Trophoblast cell (in vitro differentiated cells and primary cell): ENCODE measurements around the gene ATP10B.

Source experiments
- DNase-seq, 2 donors: peaks; one replicate each; pipeline ENCODE4 v3.0.0-alpha.2; 2016
- H2AFZ ChIP-seq: 2 replicates; pipeline ENCODE4 v1.6.1; 2013; ENCODE audit warnings: low read length, moderate library complexity, mild to moderate bottlenecking; ENCODE audit not compliant: insufficient read depth, poor library complexity
- H2AK5ac ChIP-seq: 2 replicates; pipeline ENCODE4 v1.6.1; 2013; ENCODE audit warnings: mild to moderate bottlenecking, low read length
- H2BK120ac ChIP-seq: 2 replicates; pipeline ENCODE4 v1.6.1; 2013; ENCODE audit warnings: low read length, mild to moderate bottlenecking, moderate library complexity; ENCODE audit not compliant: insufficient read depth, poor library complexity
- H2BK12ac ChIP-seq: 2 replicates; pipeline ENCODE4 v1.6.1; 2013; ENCODE audit warnings: mild to moderate bottlenecking, low read length, moderate library complexity
- H2BK5ac ChIP-seq: 2 replicates; pipeline ENCODE4 v1.6.1; 2013; ENCODE audit warnings: low read length, low read depth, moderate library complexity, mild to moderate bottlenecking; ENCODE audit not compliant: poor library complexity
- H3K14ac ChIP-seq: 2 replicates; pipeline ENCODE4 v1.6.1; 2013; ENCODE audit warnings: mild to moderate bottlenecking, low read length
- H3K18ac ChIP-seq: 2 replicates; pipeline ENCODE4 v1.6.1; 2013; ENCODE audit warnings: mild to moderate bottlenecking, low read length
- H3K23ac ChIP-seq: 2 replicates; pipeline ENCODE4 v1.6.1; 2013; ENCODE audit warnings: low read length
- H3K27ac ChIP-seq: 2 replicates; pipeline ENCODE4 v1.5.1; 2013; ENCODE audit warnings: low read depth, mild to moderate bottlenecking, inconsistent platforms, low read length, moderate library complexity
- H3K27me3 ChIP-seq: 2 replicates; pipeline ENCODE4 v1.6.1; 2013; ENCODE audit warnings: inconsistent platforms, mild to moderate bottlenecking, low read length, moderate library complexity; ENCODE audit not compliant: insufficient read depth
- H3K36me3 ChIP-seq, 2 experiments: 1 replicate in 1 of 2; 2 replicates in 1 of 2; pipeline ENCODE4 v1.6.1; 2013; ENCODE audit warnings: low read length in 2 of 2, mild to moderate bottlenecking in 2 of 2, moderate library complexity in 1 of 2; ENCODE audit not compliant: insufficient read depth in 2 of 2, control insufficient read depth in 1 of 2
- H3K4ac ChIP-seq: 2 replicates; pipeline ENCODE4 v1.6.1; 2013; ENCODE audit warnings: low read depth, mild to moderate bottlenecking, low read length, moderate library complexity
- H3K4me1 ChIP-seq, 2 experiments: 1 replicate in 1 of 2; 2 replicates in 1 of 2; pipeline ENCODE4 v1.6.1; 2013; ENCODE audit warnings: low read length in 2 of 2, mild to moderate bottlenecking in 2 of 2, moderate library complexity in 1 of 2; ENCODE audit not compliant: insufficient read depth in 2 of 2, control insufficient read depth in 1 of 2
- H3K4me2 ChIP-seq: 2 replicates; pipeline ENCODE4 v1.6.1; 2013; ENCODE audit warnings: inconsistent platforms, mild to moderate bottlenecking, low read length, moderate library complexity
- H3K4me3 ChIP-seq: 2 replicates; pipeline ENCODE4 v1.5.1; 2013; ENCODE audit warnings: mild to moderate bottlenecking, low read depth, low read length, inconsistent platforms
- H3K79me1 ChIP-seq: one replicate; pipeline ENCODE4 v1.6.1; 2013; ENCODE audit warnings: low read length
- H3K79me2 ChIP-seq: 2 replicates; pipeline ENCODE4 v1.6.1; 2013; ENCODE audit warnings: low read length, mild to moderate bottlenecking; ENCODE audit not compliant: control insufficient read depth, insufficient read depth, poor library complexity
- H3K9ac ChIP-seq: 2 replicates; pipeline ENCODE4 v1.6.1; 2013; ENCODE audit warnings: mild to moderate bottlenecking, low read length
- H3K9me3 ChIP-seq: 2 replicates; pipeline ENCODE4 v1.6.1; 2013; ENCODE audit warnings: low read depth, mild to moderate bottlenecking, control low read depth, inconsistent platforms, low read length; ENCODE audit not compliant: insufficient read depth
- H4K12ac ChIP-seq: 2 replicates; pipeline ENCODE4 v1.6.1; 2013; ENCODE audit warnings: low read depth, mild to moderate bottlenecking, low read length, moderate library complexity
- H4K8ac ChIP-seq: 2 replicates; pipeline ENCODE4 v1.6.1; 2013; ENCODE audit warnings: low read depth, mild to moderate bottlenecking, low read length, moderate library complexity
- H4K91ac ChIP-seq: one replicate; pipeline ENCODE4 v1.6.1; 2013; ENCODE audit warnings: low read depth, mild to moderate bottlenecking, low read length, moderate library complexity
- WGBS: extraction: QIAGEN DNeasy Blood & Tissue Kit; methylation state at CpG from one replicate; pipeline ENCODE4 v1.1.7; 2013; ENCODE audit warnings: missing lambda C conversion rate; ENCODE audit not compliant: insufficient read length, insufficient coverage; ENCODE audit errors: extremely low coverage; 5-methylcytosine and 5-hydroxymethylcytosine counted together

Gene ATP10B

GRCh38 chr5:160800375-160801275, 51.4 kb downstream of the ATP10B start:
- no peaks in the 10 kb centered on the region for H3K4me1 ChIP-seq
- no CpG with 5 or more reads among the region's 4 CpGs for WGBS
- H4K12ac ChIP-seq, result no peak overlapping the region
- no peaks in the 10 kb centered on the region for H3K79me1 ChIP-seq
- no peak overlapping the region for H3K4ac ChIP-seq
- peak in 1 of 2 donors; percentile 9 for DNase-seq
- no peak overlapping the region for H4K91ac ChIP-seq
- H4K8ac ChIP-seq, result no peak overlapping the region
- H3K9ac ChIP-seq, result no peak overlapping the region
- no peak overlapping the region for H3K14ac ChIP-seq
- no peak overlapping the region for H3K18ac ChIP-seq
- H2BK12ac ChIP-seq, result no peak overlapping the region
- H2AFZ ChIP-seq, result no peak overlapping the region
- H3K4me2 ChIP-seq, result no peak overlapping the region
- H3K27ac ChIP-seq, result no peak overlapping the region
- H3K9me3 ChIP-seq, result no peaks in the 10 kb centered on the region
- no peaks in the 10 kb centered on the region for H3K36me3 ChIP-seq
- no peaks in the 10 kb centered on the region for H3K79me2 ChIP-seq
- H3K4me3 ChIP-seq, result no peak overlapping the region
- no peak overlapping the region for H2BK5ac ChIP-seq
- H2AK5ac ChIP-seq, result no peak overlapping the region
- no peaks in the 10 kb centered on the region for H3K27me3 ChIP-seq
- H2BK120ac ChIP-seq, result no peak overlapping the region
- H3K23ac ChIP-seq, result no peak overlapping the region

GRCh38 chr5:160799184-160799583, 52.8 kb downstream of the ATP10B start:
- Histone ChIP-seq H2BK5ac (no peak overlapping the region), H3K4me1 (peaks cover 0 to under 1% of the 10 kb centered on the region in 2 experiments), H3K4ac (no peak overlapping the region), H3K9me3 (no peaks in the 10 kb centered on the region), H3K36me3 (no peaks in the 10 kb centered on the region), H3K23ac (no peak overlapping the region), H2AFZ (no peak overlapping the region), H3K27me3 (no peaks in the 10 kb centered on the region), H3K4me2 (no peak overlapping the region), H3K79me1 (no peaks in the 10 kb centered on the region), H2BK120ac (no peak overlapping the region), H2BK12ac (no peak overlapping the region), H3K27ac (no peak overlapping the region), H3K4me3 (no peak overlapping the region), H3K79me2 (no peaks in the 10 kb centered on the region), H4K91ac (no peak overlapping the region), H4K12ac (no peak overlapping the region), H2AK5ac (no peak overlapping the region), H4K8ac (no peak overlapping the region), H3K9ac (no peak overlapping the region), H3K14ac (no peak overlapping the region), H3K18ac (no peak overlapping the region)
- DNase-seq, result peak in 1 of 2 donors; percentile 5
- no CpG with 5 or more reads among the region's 4 CpGs for WGBS

GRCh38 chr5:160797020-160797419, 55.0 kb downstream of the ATP10B start:
- H4K91ac ChIP-seq, result no peak overlapping the region
- H3K4me2 ChIP-seq, result no peak overlapping the region
- H3K79me1 ChIP-seq, result no peaks in the 10 kb centered on the region
- H2AFZ ChIP-seq, result no peak overlapping the region
- no peak overlapping the region for H4K8ac ChIP-seq
- H3K36me3 ChIP-seq, result no peaks in the 10 kb centered on the region
- H4K12ac ChIP-seq, result no peak overlapping the region
- H3K9me3 ChIP-seq, result no peaks in the 10 kb centered on the region
- no peak overlapping the region for H2BK12ac ChIP-seq
- H3K18ac ChIP-seq, result no peak overlapping the region
- H3K9ac ChIP-seq, result no peak overlapping the region
- H3K14ac ChIP-seq, result no peak overlapping the region
- no peak overlapping the region for H2BK120ac ChIP-seq
- no peak overlapping the region for H3K23ac ChIP-seq
- no peak overlapping the region for H3K27ac ChIP-seq
- peaks cover 0 to 3% of the 10 kb centered on the region in 2 experiments for H3K4me1 ChIP-seq
- H3K27me3 ChIP-seq, result no peaks in the 10 kb centered on the region
- DNase-seq, result no peak
- no peak overlapping the region for H3K4ac ChIP-seq
- no CpG with 5 or more reads among the region's 4 CpGs for WGBS
- H2BK5ac ChIP-seq, result no peak overlapping the region
- H3K4me3 ChIP-seq, result no peak overlapping the region
- no peak overlapping the region for H2AK5ac ChIP-seq
- H3K79me2 ChIP-seq, result no peaks in the 10 kb centered on the region

GRCh38 chr5:160793530-160793899, 58.5 kb downstream of the ATP10B start:
- Histone ChIP-seq H4K91ac (no peak overlapping the region), H3K4me2 (no peak overlapping the region), H2BK12ac (no peak overlapping the region), H2AFZ (no peak overlapping the region), H2BK5ac (no peak overlapping the region), H3K18ac (no peak overlapping the region), H3K23ac (no peak overlapping the region), H3K14ac (no peak overlapping the region), H3K9me3 (no peaks in the 10 kb centered on the region), H3K79me2 (no peaks in the 10 kb centered on the region), H3K36me3 (no peaks in the 10 kb centered on the region), H3K9ac (no peak overlapping the region), H3K4me3 (no peak overlapping the region), H3K79me1 (no peaks in the 10 kb centered on the region), H2BK120ac (no peak overlapping the region), H2AK5ac (no peak overlapping the region), H3K27me3 (no peaks in the 10 kb centered on the region), H4K12ac (no peak overlapping the region), H3K4me1 (peaks cover 0 to 3% of the 10 kb centered on the region in 2 experiments), H3K4ac (no peak overlapping the region), H3K27ac (no peak overlapping the region), H4K8ac (no peak overlapping the region)
- no peak for DNase-seq
- WGBS, result no CpG with 5 or more reads among the region's 2 CpGs
